ENCODE results near the gene CLCN1.

Gene CLCN1

DNA sequence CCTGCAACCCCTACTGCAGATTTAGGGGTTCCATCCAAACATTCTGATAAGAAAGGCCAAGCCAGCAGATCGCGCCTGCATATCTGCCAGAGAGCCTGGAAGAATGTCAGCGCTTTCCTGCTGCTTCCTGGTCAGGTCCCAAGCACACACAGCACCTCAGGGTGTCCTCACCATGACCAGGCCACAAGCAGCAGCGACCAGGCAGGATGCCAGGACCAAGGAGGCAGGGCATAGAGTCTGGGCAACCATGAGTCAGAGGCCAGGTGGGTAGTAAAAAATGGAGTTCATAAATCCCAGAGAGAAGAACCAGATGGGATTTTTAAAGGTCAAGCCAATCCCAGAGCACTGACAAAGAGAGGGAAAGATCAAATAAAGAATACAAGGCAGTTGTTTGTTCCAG, 52.1 kb downstream of the CLCN1 start:
- no peak for DNase-seq (ENCODE audit: low read depth in 1 of 2, low spot score in 1 of 2)
- H3K27me3 ChIP-seq (ENCODE audit: insufficient read depth, poor library complexity, severe bottlenecking): peaks cover 17% of the 10 kb centered on the region
- H3K27ac ChIP-seq (replicated peaks): no peak overlapping the region
- H3K4me3 ChIP-seq (replicated peaks; ENCODE audit: insufficient read depth, low read length): no peak overlapping the region
- TF ChIP-seq, protein P1, sequence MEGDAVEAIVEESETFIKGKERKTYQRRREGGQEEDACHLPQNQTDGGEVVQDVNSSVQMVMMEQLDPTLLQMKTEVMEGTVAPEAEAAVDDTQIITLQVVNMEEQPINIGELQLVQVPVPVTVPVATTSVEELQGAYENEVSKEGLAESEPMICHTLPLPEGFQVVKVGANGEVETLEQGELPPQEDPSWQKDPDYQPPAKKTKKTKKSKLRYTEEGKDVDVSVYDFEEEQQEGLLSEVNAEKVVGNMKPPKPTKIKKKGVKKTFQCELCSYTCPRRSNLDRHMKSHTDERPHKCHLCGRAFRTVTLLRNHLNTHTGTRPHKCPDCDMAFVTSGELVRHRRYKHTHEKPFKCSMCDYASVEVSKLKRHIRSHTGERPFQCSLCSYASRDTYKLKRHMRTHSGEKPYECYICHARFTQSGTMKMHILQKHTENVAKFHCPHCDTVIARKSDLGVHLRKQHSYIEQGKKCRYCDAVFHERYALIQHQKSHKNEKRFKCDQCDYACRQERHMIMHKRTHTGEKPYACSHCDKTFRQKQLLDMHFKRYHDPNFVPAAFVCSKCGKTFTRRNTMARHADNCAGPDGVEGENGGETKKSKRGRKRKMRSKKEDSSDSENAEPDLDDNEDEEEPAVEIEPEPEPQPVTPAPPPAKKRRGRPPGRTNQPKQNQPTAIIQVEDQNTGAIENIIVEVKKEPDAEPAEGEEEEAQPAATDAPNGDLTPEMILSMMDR (IDR thresholded peaks at IDR 0.05; ENCODE audit: insufficient read depth, low read length): no peak
- TF ChIP-seq POLR2AphosphoS5 (IDR thresholded peaks at IDR 0.05; ENCODE audit: low read depth): no peak

DNA sequence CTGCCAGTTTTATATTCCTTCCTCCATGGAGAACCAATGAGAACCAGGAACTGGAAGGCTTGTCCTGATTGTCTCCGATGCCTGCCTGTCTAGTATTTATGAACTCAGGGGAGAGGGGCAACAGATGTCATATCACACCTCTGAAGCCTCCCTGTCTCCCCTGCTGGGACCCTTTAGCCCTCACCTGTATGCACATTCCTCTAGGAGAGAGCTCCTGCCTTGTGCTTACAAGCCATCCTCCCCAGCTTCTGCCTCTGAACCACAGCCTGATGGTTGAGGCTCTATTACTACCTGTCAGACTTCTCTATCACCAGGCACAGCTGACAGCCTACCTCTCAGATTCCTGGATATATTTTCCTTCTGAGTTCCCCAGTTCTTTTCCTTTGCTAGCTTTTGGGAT, 52.5 kb downstream of the CLCN1 start:
- TF ChIP-seq POLR2AphosphoS5 (IDR thresholded peaks at IDR 0.05; ENCODE audit: low read depth) (no peak), SPI1 (IDR thresholded peaks at IDR 0.05; ENCODE audit: borderline replicate concordance, low read depth) (no peak), GABPA (IDR thresholded peaks at IDR 0.05; ENCODE audit: low read depth) (no peak)
- TF ChIP-seq, protein P1 (IDR thresholded peaks at IDR 0.05; ENCODE audit: insufficient read depth, low read length): no peak
- TF ChIP-seq, protein P2, sequence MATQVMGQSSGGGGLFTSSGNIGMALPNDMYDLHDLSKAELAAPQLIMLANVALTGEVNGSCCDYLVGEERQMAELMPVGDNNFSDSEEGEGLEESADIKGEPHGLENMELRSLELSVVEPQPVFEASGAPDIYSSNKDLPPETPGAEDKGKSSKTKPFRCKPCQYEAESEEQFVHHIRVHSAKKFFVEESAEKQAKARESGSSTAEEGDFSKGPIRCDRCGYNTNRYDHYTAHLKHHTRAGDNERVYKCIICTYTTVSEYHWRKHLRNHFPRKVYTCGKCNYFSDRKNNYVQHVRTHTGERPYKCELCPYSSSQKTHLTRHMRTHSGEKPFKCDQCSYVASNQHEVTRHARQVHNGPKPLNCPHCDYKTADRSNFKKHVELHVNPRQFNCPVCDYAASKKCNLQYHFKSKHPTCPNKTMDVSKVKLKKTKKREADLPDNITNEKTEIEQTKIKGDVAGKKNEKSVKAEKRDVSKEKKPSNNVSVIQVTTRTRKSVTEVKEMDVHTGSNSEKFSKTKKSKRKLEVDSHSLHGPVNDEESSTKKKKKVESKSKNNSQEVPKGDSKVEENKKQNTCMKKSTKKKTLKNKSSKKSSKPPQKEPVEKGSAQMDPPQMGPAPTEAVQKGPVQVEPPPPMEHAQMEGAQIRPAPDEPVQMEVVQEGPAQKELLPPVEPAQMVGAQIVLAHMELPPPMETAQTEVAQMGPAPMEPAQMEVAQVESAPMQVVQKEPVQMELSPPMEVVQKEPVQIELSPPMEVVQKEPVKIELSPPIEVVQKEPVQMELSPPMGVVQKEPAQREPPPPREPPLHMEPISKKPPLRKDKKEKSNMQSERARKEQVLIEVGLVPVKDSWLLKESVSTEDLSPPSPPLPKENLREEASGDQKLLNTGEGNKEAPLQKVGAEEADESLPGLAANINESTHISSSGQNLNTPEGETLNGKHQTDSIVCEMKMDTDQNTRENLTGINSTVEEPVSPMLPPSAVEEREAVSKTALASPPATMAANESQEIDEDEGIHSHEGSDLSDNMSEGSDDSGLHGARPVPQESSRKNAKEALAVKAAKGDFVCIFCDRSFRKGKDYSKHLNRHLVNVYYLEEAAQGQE (IDR thresholded peaks at IDR 0.05; ENCODE audit: insufficient replicate concordance, low read depth): no peak
- Histone ChIP-seq H3K27me3 (ENCODE audit: insufficient read depth, poor library complexity, severe bottlenecking) (peaks cover 12% of the 10 kb centered on the region), H3K4me3 (replicated peaks; ENCODE audit: insufficient read depth, low read length) (no peak overlapping the region), H3K27ac (replicated peaks) (no peak overlapping the region)
- DNase-seq (ENCODE audit: low read depth in 1 of 2, low spot score in 1 of 2): no peak

DNA sequence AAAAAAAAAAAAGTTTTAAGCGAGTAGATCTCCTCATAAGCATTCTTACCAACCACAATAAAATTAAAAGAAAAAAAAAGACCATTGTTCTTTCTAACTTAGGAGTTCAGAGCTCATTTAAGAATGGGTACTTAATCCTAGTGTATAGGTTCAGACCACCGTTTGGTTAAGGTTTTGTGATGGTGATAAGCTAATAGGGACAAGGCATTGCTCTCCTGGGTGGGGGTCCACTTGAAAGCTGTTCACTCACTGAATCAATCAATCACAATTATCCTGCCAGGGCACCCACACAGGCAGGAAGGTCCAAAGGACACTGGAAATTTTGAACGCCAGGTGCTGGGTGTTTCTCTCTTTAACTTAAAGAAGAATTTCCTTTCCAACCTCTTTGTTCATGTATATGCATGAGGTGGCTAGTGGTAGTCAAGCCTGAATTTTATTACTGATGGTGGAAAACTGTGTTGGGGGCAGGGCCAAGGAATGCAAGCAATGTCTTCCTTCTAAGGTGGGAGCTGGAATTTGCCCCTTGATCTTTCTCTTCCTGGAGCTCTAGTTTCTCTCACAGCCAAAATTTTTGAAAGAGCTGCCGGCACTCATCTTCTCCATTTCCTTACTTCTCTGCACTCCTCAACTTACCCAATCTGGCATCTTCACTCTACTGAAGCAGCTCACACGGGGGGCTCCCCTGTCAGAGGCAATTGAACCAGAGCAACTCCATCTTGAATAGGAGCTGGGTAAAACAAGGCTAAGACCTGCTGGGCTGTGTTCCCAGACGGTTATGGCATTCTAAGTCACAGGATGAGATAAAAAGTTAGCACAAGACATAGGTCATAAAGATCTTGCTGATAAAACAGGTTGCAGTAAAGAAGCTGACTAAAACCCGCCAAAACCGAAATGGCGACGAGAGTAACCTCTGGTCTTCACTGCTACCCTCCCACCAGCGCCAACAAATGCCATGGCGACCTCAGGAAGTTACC, 54.1 kb downstream of the CLCN1 start:
- DNase-seq (ENCODE audit: low read depth in 1 of 2, low spot score in 1 of 2): no peak
- TF ChIP-seq, protein P1 (IDR thresholded peaks at IDR 0.05; ENCODE audit: insufficient read depth, low read length): no peak
- no peak for TF ChIP-seq POLR2AphosphoS5 (IDR thresholded peaks at IDR 0.05; ENCODE audit: low read depth)
- no peak for TF ChIP-seq GABPA (IDR thresholded peaks at IDR 0.05; ENCODE audit: low read depth)
- TF ChIP-seq, protein P2 (IDR thresholded peaks at IDR 0.05; ENCODE audit: insufficient replicate concordance, low read depth): no peak
- TF ChIP-seq SPI1 (IDR thresholded peaks at IDR 0.05; ENCODE audit: borderline replicate concordance, low read depth): no peak
- no peak overlapping the region for H3K4me3 ChIP-seq (replicated peaks; ENCODE audit: insufficient read depth, low read length)
- no peak overlapping the region for H3K27ac ChIP-seq (replicated peaks)
- no peaks in the 10 kb centered on the region for H3K27me3 ChIP-seq (ENCODE audit: insufficient read depth, poor library complexity, severe bottlenecking)

Data from HL-60 (cell line).